ENCODE results near the gene DENND4A.

The DENND4A gene

GRCh38 chr15:65682404-65682911, 109.6 kb downstream of the DENND4A start:
- in situ Hi-C loops (cut with HindIII; ENCODE audit: low sequenced_read_pairs): no loop called here

GRCh38 chr15:65680544-65680943, 111.5 kb downstream of the DENND4A start:
- in situ Hi-C loops (cut with HindIII; ENCODE audit: low sequenced_read_pairs): no loop called here

DNA sequence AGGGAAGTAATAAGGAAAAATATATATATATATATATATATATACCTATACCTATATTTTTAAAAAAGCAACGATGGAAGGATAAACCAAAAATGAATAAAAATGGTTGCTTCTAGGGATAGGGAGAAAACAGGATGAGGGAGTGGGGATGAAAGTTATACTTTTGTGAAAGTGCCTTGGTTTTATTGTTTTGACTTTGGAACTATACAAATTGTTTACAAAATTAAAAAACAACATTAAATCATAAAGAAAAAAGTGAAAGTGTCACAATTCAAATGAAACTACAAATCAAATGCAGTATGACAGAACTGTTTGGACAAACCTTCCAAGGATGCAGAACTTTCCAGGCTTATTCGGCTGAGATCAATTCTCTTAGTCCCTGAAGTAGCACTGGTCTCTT, 116.0 kb downstream of the DENND4A start:
- in situ Hi-C loops (cut with HindIII; ENCODE audit: low sequenced_read_pairs): no loop called here

DNA sequence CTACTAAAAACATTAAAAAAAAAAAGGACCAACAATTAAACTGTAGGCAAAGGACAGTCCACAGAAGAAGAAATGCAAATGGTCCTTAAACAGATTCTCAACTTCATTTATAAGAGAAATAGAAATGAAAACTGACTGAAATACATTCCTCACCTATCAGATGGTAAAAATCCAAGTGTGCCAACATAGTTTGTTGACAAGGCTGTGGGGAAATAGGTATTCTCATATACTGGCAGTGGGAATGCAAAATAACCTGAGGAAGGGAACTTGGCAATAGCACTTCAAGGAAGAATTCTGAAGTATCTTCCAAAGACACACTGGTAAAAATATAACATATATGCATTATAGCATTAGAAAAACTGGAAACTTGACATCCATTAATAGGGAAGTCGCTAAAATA, 116.5 kb downstream of the DENND4A start:
- in situ Hi-C loops (cut with HindIII; ENCODE audit: low sequenced_read_pairs): no loop called here

GRCh38 chr15:65666257-65666656, 125.8 kb downstream of the DENND4A start:
- in situ Hi-C loops (cut with HindIII; ENCODE audit: low sequenced_read_pairs): no loop called here

DNA sequence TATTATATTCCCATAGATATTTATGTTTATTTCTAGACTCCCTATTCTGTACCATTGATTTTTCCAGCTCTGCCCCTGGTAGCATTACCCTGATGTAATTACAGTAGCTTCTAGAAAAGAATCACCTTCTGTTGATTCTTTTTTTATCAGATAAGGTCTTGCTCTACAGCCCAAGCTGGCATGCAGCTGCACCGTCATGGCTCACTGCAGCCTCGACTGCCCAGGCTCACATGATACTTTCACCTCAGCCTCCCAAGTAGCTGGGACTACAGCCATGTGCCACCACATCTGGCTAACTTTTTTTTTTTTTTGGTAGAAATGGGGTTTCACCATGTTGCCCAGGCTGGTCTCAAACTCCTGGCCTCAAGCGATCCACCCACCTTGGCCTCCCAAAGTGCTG, 128.6 kb downstream of the DENND4A start:
- in situ Hi-C loops (cut with HindIII; ENCODE audit: low sequenced_read_pairs): no loop called here

DNA sequence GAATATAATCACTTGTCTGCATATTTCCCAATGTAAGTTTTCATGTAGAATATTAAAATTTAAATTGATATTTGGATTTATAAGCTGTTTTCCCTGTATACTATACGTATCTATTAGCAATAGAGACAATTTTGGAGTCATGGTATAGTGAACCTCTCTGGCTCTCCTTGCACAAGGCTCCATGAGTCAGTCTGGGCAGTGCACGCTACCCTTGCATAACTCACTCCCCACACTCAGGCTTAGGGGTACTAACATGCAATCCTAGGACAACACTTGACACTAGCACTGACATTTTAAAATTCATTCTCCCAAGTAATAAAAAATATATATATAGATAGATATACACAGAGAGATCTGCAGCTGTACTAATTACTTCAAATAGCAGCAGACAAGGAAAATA, 131.2 kb downstream of the DENND4A start:
- in situ Hi-C loops (cut with HindIII; ENCODE audit: low sequenced_read_pairs): no loop called here

DNA sequence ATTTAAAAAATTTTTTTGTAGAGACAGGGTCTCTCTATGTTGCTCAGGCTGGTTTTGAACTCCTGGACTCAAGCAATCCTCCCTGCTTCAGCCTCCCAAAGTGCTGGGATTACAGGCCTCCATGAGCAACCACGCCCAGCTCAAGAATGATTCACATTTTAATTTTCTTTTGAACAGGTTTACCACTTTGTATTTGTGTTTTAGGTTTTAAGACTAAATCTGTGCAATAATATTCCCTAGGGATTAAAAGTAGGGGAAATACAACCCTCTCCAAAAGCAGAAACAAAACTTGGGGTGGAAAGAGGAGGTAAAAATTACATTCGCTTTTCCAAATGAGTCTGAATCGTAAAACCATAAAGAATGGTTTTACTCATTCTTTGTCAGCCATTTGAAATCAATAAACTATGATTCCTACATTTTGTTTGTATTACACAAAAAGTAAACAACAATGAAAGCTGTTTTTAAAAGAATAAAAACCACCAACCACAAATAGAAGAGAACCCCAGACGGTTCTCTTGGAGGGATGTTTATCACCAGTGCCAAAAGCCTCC, 132.5 kb downstream of the DENND4A start:
- in situ Hi-C loops (cut with HindIII; ENCODE audit: low sequenced_read_pairs): no loop called here

DNA sequence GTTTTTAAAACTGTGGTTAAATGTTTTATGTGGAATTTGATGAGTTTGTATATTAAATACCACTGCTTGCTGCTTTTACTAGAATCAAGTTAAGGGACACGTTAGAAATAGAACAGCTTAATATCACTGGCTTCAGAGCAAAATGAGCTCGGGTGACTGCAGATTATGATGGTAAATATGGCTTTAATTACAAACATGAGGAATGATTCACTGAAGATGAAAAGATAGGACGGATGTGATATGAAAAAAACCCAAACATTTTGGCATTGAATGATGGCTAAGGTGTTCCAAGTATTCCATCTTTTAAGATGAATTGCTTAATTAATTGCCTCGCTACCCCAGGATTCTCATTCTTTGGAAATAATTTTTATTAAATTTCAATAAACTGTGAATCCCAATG, 136.6 kb downstream of the DENND4A start:
- in situ Hi-C loops (cut with HindIII; ENCODE audit: low sequenced_read_pairs): no loop called here

DNA sequence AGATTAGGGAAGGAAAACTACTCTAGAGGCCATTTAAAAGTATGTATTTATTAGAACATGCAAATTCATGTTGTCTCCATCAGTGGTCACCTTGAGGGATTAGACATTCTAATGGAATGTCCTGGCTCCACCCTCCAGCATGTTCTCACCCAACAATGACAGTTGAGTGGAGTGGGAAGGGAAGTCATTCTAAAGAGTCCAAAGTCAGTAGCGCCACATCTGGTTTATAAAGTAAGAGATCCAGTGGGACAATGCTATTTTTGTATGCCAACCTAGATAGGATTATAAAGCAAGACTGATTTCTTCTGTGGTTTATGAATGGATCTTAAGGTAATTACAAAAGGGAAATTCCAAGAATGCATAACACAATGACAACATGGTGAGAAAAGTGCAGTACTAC, 137.1 kb downstream of the DENND4A start:
- in situ Hi-C loops (cut with HindIII; ENCODE audit: low sequenced_read_pairs): no loop called here

- in situ Hi-C loops (cut with HindIII; ENCODE audit: low sequenced_read_pairs): no loop called here
Measured at GRCh38 chr15:65653801-65654521, 138.1 kb downstream of the DENND4A start.

DNA sequence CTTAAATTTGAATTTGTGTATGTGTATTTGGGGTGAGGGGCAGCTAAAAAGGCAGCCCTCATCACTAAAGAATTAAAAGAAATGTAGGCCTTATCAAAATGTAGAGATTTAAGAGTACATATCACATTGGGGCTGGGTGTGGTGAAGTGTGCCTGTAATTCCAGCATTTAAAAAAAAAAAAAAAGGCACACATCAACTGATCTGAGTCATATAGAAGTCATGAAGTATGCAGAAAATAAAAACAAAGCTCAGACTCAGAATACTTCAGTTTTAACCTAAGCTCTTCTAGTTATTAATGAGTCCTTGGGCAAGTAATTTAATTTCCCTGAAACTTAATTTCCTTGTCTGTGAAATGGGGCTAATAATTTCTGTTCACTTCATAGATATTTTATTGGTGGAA, 138.8 kb downstream of the DENND4A start:
- in situ Hi-C loops (cut with HindIII; ENCODE audit: low sequenced_read_pairs): no loop called here

GRCh38 chr15:65651831-65652749, 140.0 kb downstream of the DENND4A start:
- in situ Hi-C loops (cut with HindIII; ENCODE audit: low sequenced_read_pairs): no loop called here

GRCh38 chr15:65651042-65651322, 141.1 kb downstream of the DENND4A start:
- in situ Hi-C loops (cut with HindIII; ENCODE audit: low sequenced_read_pairs): no loop called here

- in situ Hi-C loops (cut with HindIII; ENCODE audit: low sequenced_read_pairs): no loop called here
Measured at GRCh38 chr15:65650312-65651041, 141.6 kb downstream of the DENND4A start.

DNA sequence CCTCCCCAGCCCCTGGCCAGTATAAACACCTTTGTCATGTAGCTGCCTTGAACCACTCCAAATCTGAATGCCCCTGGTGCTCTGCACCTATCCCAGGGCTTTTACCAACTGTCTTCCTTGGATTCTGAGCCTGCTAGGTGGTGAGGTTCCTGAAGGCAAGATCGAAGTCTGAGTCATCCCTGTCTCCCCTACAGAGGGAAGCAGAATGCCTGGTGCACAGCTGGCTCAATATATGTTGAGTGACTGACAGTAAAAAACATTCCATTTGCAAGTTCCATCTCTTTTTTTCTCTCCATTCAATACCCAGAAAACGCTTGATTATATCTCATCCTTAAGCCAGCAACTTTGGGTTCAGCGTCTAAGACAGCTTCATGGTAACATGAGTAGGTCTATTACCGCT, 145.6 kb downstream of the DENND4A start:
- in situ Hi-C loops (cut with HindIII; ENCODE audit: low sequenced_read_pairs): no loop called here

DNA sequence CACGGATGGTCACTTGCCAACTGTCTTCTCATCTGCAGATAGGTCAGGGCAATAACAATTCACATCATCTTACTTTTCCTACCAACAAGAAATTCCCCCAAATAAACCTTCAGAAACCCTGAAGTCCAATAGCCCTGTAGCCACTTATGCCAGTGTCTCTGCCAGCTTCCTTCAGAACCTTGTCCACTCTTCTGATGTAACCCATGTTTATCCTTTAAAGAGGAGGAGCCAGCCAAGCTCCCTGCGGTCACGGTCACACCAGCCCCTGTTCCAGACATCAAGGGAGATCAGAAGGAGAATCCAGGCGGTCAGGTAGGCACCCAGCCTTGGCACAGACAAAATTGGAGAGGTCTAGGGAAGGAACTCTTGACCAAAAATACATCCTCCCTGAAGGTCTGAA, 146.7 kb downstream of the DENND4A start:
- in situ Hi-C loops (cut with HindIII; ENCODE audit: low sequenced_read_pairs): no loop called here

- in situ Hi-C loops (cut with HindIII; ENCODE audit: low sequenced_read_pairs): no loop called here
Measured at GRCh38 chr15:65644282-65644681, 147.8 kb downstream of the DENND4A start.

DNA sequence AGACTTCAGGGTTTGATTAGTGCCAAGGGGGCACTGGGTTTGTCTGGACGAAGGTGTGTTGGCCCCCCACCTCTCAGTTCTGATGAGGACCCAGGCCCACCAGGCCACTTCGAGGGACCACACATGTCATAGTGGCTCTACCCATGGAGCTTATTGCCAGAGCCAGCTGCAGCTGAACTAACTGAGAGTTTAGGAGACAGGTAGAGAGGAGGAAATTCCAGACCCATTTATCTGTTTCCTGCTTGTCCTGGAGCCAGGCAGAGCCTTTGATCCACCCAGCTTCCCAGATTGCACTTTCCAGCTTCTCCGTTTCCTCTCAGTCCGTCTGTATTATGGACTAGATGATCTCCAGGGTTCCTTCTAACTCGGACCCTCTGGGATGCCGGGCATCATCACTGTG, 149.5 kb downstream of the DENND4A start:
- in situ Hi-C loops (cut with HindIII; ENCODE audit: low sequenced_read_pairs): no loop called here

DNA sequence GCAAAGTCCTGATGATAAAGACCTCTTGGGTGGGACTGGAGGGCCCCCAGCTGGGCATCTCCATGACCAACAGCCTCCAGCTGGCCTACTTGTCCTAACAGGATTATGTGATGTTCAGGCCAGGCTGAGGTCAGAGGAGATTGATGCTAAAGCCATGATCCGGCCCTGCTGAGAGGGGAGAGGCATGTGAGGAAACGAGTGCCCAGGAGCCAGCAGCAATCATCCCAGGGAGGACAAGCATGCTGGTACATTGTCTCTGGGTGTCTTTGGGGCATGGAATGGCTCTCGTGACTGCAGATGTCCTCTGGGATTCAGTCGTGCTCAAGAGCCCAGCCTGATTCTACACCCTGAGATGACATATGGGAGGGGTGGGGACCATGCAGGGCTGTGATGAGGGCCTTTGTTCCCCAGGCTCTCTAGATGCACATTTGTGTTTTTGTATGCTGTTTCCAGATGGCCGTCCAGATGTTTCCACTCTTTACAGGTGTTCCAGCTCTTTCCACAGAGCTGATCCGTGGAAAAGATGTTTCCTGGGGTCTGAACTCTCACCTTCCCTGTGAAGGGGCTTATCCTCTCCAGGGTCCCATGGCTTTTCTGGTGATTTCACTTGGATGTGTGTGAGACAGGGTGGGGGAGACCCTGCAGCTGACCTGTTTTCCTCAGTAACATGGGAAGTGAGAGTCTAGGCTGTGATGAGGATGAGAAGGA, 150.2 kb downstream of the DENND4A start:
- in situ Hi-C loops (cut with HindIII; ENCODE audit: low sequenced_read_pairs): no loop called here

GRCh38 chr15:65639509-65639908, 152.6 kb downstream of the DENND4A start:
- in situ Hi-C loops (cut with HindIII; ENCODE audit: low sequenced_read_pairs): no loop called here

All from DLD1 (cell line).